HL-60 (cell line): ENCODE data around the gene XXYLT1.

Source experiments
- DNase-seq, 2 experiments: peaks; one replicate each; pipeline ENCODE4 v3.0.0-alpha.2; 2010 to 2020; ENCODE audit warnings: low read depth in 1 of 2, low spot score in 1 of 2
- H3K27ac ChIP-seq: fragments of 250-450 bp; sonication (Bioruptor Pico); replicated peaks from 2 replicates; pipeline ENCODE4 v1.5.1; 2020; ENCODE audit warnings: mild to moderate bottlenecking, moderate library complexity
- H3K27me3 ChIP-seq: fragments of 250-450 bp; sonication (Bioruptor Pico); 2 replicates; pipeline ENCODE4 v1.5.1; 2021; ENCODE audit warnings: mild to moderate bottlenecking, moderate library complexity; ENCODE audit not compliant: insufficient read depth, poor library complexity, severe bottlenecking
- H3K4me3 ChIP-seq: replicated peaks from 2 replicates; pipeline ENCODE4 v1.5.1; 2011; ENCODE audit warnings: mild to moderate bottlenecking, control low read depth, low read length; ENCODE audit not compliant: insufficient read depth
- GABPA ChIP-seq: IDR thresholded peaks from 2 replicates; pipeline ENCODE4 v1.6.1; 2012; ENCODE audit warnings: low read depth
- POLR2AphosphoS5 ChIP-seq: IDR thresholded peaks from 2 replicates; pipeline ENCODE4 v1.6.1; 2012; ENCODE audit warnings: low read depth
- SPI1 ChIP-seq: IDR thresholded peaks from 2 replicates; pipeline ENCODE4 v1.6.1; 2012; ENCODE audit warnings: low read depth, mild to moderate bottlenecking, borderline replicate concordance
- TF ChIP-seq, protein P1 (sequence below): IDR thresholded peaks from one replicate; pipeline ENCODE4 v1.5.1; 2011; ENCODE audit warnings: low read length, control low read depth, inconsistent platforms; ENCODE audit not compliant: insufficient read depth
- TF ChIP-seq, protein P2 (sequence below): IDR thresholded peaks from 2 replicates; pipeline ENCODE4 v1.6.1; 2012; ENCODE audit warnings: low read depth; ENCODE audit not compliant: insufficient replicate concordance

The XXYLT1 gene

GRCh38 chr3:195083659-195084058 lies 187.3 kb downstream of the XXYLT1 start:
- no peak overlapping the region for H3K4me3 ChIP-seq
- no peak overlapping the region for H3K27ac ChIP-seq
- no peak for DNase-seq

DNA sequence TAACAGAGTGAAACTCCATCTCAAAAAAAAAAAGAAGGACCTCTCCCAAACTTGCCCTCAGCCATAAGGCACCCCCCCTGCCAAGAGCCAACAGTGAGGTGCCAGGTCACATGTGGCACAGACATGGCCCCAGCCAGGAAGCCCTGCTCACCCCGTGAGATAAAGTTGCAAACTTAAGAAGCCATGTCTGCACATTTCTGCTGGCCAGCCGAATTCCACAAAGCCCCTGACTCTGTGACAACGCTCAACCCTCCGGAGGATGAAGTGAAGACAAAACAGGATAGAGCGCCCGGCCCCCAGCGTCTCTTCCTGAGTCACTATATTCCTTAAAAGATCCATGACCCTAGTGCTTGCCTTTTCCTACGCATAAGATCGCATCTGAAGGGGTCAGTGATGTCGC lies 188.1 kb downstream of the XXYLT1 start:
- H3K27me3 ChIP-seq, result no peaks in the 10 kb centered on the region
- H3K27ac ChIP-seq, result no peak overlapping the region
- no peak overlapping the region for H3K4me3 ChIP-seq
- TF ChIP-seq, protein P1, sequence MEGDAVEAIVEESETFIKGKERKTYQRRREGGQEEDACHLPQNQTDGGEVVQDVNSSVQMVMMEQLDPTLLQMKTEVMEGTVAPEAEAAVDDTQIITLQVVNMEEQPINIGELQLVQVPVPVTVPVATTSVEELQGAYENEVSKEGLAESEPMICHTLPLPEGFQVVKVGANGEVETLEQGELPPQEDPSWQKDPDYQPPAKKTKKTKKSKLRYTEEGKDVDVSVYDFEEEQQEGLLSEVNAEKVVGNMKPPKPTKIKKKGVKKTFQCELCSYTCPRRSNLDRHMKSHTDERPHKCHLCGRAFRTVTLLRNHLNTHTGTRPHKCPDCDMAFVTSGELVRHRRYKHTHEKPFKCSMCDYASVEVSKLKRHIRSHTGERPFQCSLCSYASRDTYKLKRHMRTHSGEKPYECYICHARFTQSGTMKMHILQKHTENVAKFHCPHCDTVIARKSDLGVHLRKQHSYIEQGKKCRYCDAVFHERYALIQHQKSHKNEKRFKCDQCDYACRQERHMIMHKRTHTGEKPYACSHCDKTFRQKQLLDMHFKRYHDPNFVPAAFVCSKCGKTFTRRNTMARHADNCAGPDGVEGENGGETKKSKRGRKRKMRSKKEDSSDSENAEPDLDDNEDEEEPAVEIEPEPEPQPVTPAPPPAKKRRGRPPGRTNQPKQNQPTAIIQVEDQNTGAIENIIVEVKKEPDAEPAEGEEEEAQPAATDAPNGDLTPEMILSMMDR, result no peak
- TF ChIP-seq POLR2AphosphoS5 (no peak), GABPA (no peak), SPI1 (no peak)
- TF ChIP-seq, protein P2, sequence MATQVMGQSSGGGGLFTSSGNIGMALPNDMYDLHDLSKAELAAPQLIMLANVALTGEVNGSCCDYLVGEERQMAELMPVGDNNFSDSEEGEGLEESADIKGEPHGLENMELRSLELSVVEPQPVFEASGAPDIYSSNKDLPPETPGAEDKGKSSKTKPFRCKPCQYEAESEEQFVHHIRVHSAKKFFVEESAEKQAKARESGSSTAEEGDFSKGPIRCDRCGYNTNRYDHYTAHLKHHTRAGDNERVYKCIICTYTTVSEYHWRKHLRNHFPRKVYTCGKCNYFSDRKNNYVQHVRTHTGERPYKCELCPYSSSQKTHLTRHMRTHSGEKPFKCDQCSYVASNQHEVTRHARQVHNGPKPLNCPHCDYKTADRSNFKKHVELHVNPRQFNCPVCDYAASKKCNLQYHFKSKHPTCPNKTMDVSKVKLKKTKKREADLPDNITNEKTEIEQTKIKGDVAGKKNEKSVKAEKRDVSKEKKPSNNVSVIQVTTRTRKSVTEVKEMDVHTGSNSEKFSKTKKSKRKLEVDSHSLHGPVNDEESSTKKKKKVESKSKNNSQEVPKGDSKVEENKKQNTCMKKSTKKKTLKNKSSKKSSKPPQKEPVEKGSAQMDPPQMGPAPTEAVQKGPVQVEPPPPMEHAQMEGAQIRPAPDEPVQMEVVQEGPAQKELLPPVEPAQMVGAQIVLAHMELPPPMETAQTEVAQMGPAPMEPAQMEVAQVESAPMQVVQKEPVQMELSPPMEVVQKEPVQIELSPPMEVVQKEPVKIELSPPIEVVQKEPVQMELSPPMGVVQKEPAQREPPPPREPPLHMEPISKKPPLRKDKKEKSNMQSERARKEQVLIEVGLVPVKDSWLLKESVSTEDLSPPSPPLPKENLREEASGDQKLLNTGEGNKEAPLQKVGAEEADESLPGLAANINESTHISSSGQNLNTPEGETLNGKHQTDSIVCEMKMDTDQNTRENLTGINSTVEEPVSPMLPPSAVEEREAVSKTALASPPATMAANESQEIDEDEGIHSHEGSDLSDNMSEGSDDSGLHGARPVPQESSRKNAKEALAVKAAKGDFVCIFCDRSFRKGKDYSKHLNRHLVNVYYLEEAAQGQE, result no peak
- no peak for DNase-seq

More at GRCh38 chr3:195083659-195084058, 187.3 kb downstream of the XXYLT1 start:
- H3K27me3 ChIP-seq, result no peaks in the 10 kb centered on the region
- TF ChIP-seq, protein P2, result no peak
- TF ChIP-seq SPI1 (no peak), POLR2AphosphoS5 (no peak), GABPA (no peak)
- TF ChIP-seq, protein P1, result no peak

DNA sequence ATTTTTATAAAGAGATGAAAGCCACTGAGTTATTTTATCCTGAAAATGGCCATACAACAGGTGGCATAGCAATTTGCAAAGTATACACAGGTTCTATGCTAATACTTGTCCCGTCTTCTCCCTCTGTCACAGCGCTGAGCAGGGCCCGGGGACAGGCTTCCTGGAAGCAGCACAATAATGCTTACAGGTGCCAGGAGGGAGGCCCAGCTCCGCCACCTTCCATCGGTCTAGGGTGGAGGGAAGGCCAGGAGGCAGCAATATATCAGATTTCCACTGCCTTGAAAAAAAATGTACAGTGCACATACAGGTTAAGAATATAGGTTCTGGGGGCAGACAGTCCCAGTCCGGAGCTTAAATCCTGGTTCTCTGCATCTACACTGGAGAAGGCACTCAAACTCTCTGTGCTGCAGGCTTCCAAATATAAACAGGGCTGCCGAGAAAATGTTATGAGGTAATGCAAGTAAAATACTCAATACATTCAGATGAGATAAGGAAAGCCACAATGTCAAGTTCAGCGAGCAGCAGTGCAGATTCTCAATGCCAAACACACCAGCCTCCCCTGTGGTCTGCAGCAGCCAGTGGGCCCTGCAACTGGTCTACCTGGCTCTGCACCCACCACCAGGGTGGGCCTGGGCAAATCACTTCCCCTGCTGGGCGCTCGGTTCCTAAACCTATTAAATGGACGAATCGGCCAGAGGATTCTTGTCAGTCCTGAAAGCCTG lies 189.6 kb downstream of the XXYLT1 start:
- Histone ChIP-seq H3K27ac (no peak overlapping the region), H3K27me3 (no peaks in the 10 kb centered on the region), H3K4me3 (no peak overlapping the region)
- no peak for DNase-seq
- TF ChIP-seq SPI1 (no peak), POLR2AphosphoS5 (no peak), GABPA (no peak)
- TF ChIP-seq, protein P2, result no peak
- TF ChIP-seq, protein P1, result no peak
